RWPE1 (cell line): ENCODE measurements around the gene DNALI1.
A peak's percentile ranks its signal among the peaks of the same experiment; 100 is the strongest.

Experiments used
- CTCF ChIA-PET: fragments of 350-600 bp; sonication (Branson Sonifier 250); formaldehyde crosslinking; extraction: SDS; loops from one replicate; lab custom pipeline; 2021; lab: Yijun Ruan, JAX
- POLR2A ChIA-PET: fragments of 400-600 bp; formaldehyde crosslinking; extraction: SDS; loops from one replicate; lab custom pipeline; 2020; ENCODE audit warnings: antibody characterized with exemption; ENCODE audit not compliant: low non-redundant PET; lab: Yijun Ruan, JAX
- DNase-seq: peaks from one replicate; pipeline ENCODE4 v3.0.0; 2012; ENCODE audit warnings: low spot score
- H3K27ac ChIP-seq: fragments of 450-650 bp; 2 replicates; pipeline ENCODE4 v1.5.1; 2017
- CTCF ChIP-seq: fragments of 450-650 bp; conservative IDR thresholded peaks from 2 replicates; pipeline ENCODE4 v1.5.1; 2017; ENCODE audit warnings: low read depth, mild to moderate bottlenecking

DNALI1 gene

GRCh38 chr1:37556712-37557196 is at the start of gene DNALI1:
DNALI1 (plus strand) TSS chr1:37556940; CDS start chr1:37556995, 55 bp downstream.
- peak; percentile 45 for DNase-seq
- CTCF ChIA-PET = interaction anchor here (1.1 kb wide), 1 partner anchor 42 kb away, joined by 3 read pairs; the partner anchor contains the start of gene MEAF6
- POLR2A ChIA-PET = no interaction called here
- TF ChIP-seq CTCF = no peak
- no peak within 1 kb of the TSS for H3K27ac ChIP-seq

- peak; percentile 20; the same call in 1 of the 2 replicates for TF ChIP-seq CTCF
- no peak overlapping the region for H3K27ac ChIP-seq
- ChIA-PET CTCF (interaction anchor here (0.5 to 1.2 kb wide), 7 partner anchors 9 to 939 kb away, joined by 3 to 4 read pairs (median 3); no protein-coding TSS in a partner anchor), POLR2A (no interaction called here)
- no peak for DNase-seq
Measured at GRCh38 chr1:37509181-37509580, 47.6 kb upstream of the DNALI1 start.

- ChIA-PET CTCF (interaction anchor here (0.6 to 1.5 kb wide), 9 partner anchors 8 to 110 kb away, joined by 3 to 15 read pairs (median 7); no protein-coding TSS in a partner anchor), POLR2A (interaction anchor here (0.5 to 0.6 kb wide), 2 partner anchors 51 to 839 kb away, joined by 4 to 6 read pairs; no protein-coding TSS in a partner anchor)
- DNase-seq = peak; percentile 30
- peak overlapping the region; percentile 92 for H3K27ac ChIP-seq
- no peak for TF ChIP-seq CTCF
Measured at GRCh38 chr1:37513795-37514349, 42.9 kb upstream of the DNALI1 start.

- POLR2A ChIA-PET = interaction anchor here (0.5 to 0.6 kb wide), 3 partner anchors 52 to 840 kb away, joined by 3 to 6 read pairs (median 4); no protein-coding TSS in a partner anchor
- CTCF ChIA-PET = interaction anchor here (0.5 to 1.5 kb wide), 15 partner anchors 9 to 823 kb away, joined by 3 to 15 read pairs (median 3); partner anchors contain the start of gene DNALI1
- peak; percentile 82 for TF ChIP-seq CTCF
Measured at GRCh38 chr1:37514350-37515184, 42.2 kb upstream of the DNALI1 start, which contains the start of gene MEAF6. MEAF6 (minus strand) TSS chr1:37514766; CDS start chr1:37514746, 20 bp downstream.

GRCh38 chr1:37515185-37516034 is 41.3 kb upstream of the DNALI1 start:
- POLR2A ChIA-PET = interaction anchor here (0.6 kb wide), 1 partner anchor 61 kb away, joined by 3 read pairs; no protein-coding TSS in a partner anchor
- no peak for DNase-seq
- CTCF ChIA-PET = interaction anchor here (0.5 to 1.5 kb wide), 11 partner anchors 10 to 824 kb away, joined by 3 to 9 read pairs (median 5); partner anchors contain the start of gene DNALI1

More at GRCh38 chr1:37514350-37515184, 42.2 kb upstream of the DNALI1 start, which contains the start of gene MEAF6:
- peak; percentile 84 for DNase-seq
- peak within 1 kb of the TSS; percentile 92 for H3K27ac ChIP-seq

More at GRCh38 chr1:37515185-37516034, 41.3 kb upstream of the DNALI1 start:
- peak overlapping the region; percentile 92 for H3K27ac ChIP-seq
- TF ChIP-seq CTCF = no peak
